Heart right ventricle (tissue), 16 donors: ENCODE results near the gene PSPN. TPM values are rescaled to one million over a fixed set of nuclear protein-coding genes. Genes with fewer than 3 reads are reported as not detected.
A peak's percentile ranks its signal among the peaks of the same experiment; 100 is the strongest.
"Not testable (repeated sequence)": the region's sequence is repeated elsewhere in the genome, so short reads cannot be mapped to it uniquely, and the experiment has no call there.

Experiments used
- ATAC-seq, 8 donors: fragments of 200-7000 bp; cut with Tn5 transposase; one replicate each; pipeline ENCODE4 v1.9.1; 2020; ENCODE audit warnings: mild to moderate bottlenecking in 8 of 8, moderate library complexity in 8 of 8, moderate number of reproducible peaks in 1 of 8
- DNase-seq, 2 donors: peaks; one replicate each; pipeline ENCODE4 v3.0.0-alpha.2; 2020
- H3K27ac ChIP-seq, 10 donors: fragments of 200-600 bp; sonication (generic) in 2 of 10; one replicate each; pipeline versions ENCODE4 v1.5.0 to v1.8.0; 2020 to 2022; ENCODE audit warnings: mild to moderate bottlenecking in 3 of 10
- H3K27me3 ChIP-seq, 7 donors: fragments of 200-600 bp; one replicate each; pipeline ENCODE4 v1.8.0; 2021 to 2022; ENCODE audit warnings: mild to moderate bottlenecking in 2 of 7
- H3K36me3 ChIP-seq, 9 donors: fragments of 200-600 bp; sonication (generic) in 1 of 9; one replicate each; pipeline versions ENCODE4 v1.5.0 to v1.8.0; 2020 to 2022; ENCODE audit warnings: mild to moderate bottlenecking in 2 of 9
- H3K4me1 ChIP-seq, 9 donors: fragments of 200-600 bp; sonication (generic) in 1 of 9; one replicate each; pipeline versions ENCODE4 v1.5.0 to v1.8.0; 2020 to 2022; ENCODE audit warnings: mild to moderate bottlenecking in 4 of 9
- H3K4me3 ChIP-seq, 10 donors: fragments of 200-600 bp; sonication (generic) in 2 of 10; one replicate each; pipeline versions ENCODE4 v1.5.0 to v1.8.0; 2020 to 2022; ENCODE audit warnings: mild to moderate bottlenecking in 7 of 10, moderate library complexity in 2 of 10
- H3K9me3 ChIP-seq, 11 donors: fragments of 200-600 bp in 10 of 11; sonication (generic) in 2 of 11; one replicate each; pipeline versions ENCODE4 v1.5.0 to v1.8.0; 2013 to 2022; ENCODE audit warnings: mild to moderate bottlenecking in 2 of 11, control low read depth in 1 of 11, moderate library complexity in 1 of 11
- CTCF ChIP-seq, 9 donors: fragments of 200-600 bp; sonication (generic) in 2 of 9; IDR thresholded peaks; one replicate each; pipeline versions ENCODE4 v1.5.0 to v1.8.0; 2021 to 2022; ENCODE audit warnings: antibody characterized with exemption in 9 of 9, mild to moderate bottlenecking in 5 of 9, moderate library complexity in 1 of 9
- WGBS, 2 donors: extraction: QIAGEN DNeasy Blood & Tissue Kit; methylation state at CpG; one replicate each; pipeline ENCODE4 v1.1.7; 2013; ENCODE audit warnings: inconsistent platforms in 1 of 2; 5-methylcytosine and 5-hydroxymethylcytosine counted together
- intact Hi-C, 10 donors: fragments of 100-400 bp; cut with DNase I; formaldehyde crosslinking; loops; one replicate each; pipeline versions ENCODE4 v1.11.1 to v1.14.2; 2022
- polyA plus RNA-seq, 2 donors: library from polyadenylated mRNA; stranded (reverse); fragments of 200-250 nt; gene quantifications; one replicate each; pipeline ENCODE4 v1.2.3, GENCODE V29; 2013
- total RNA-seq, 10 donors: library from RNA; stranded (reverse); fragmentation: NEBNext Ultra II Directional in 3 of 10; extraction: Animal tissue kit (Norgen Biotek cat#: 25700) in 3 of 10; gene quantifications; one replicate each; pipeline versions ENCODE4 v1.2.1 to v1.2.4, GENCODE V29; 2021 to 2023
- donor health status: Arrhythmogenic right ventricular cardiomyopathy.
- donor health status: ischemic (EF 13 %, LVEDD 7.1; RV severe dilation, severe dysfunction).
- donor health status: healthy with polysubstance abuse.
- donor health status: DM: no; HTN: yes; CAD: no.
- donor health status: DM: no; HTN: no; CAD: no.
- donor health status: ischemic (EF 25% LVEDD 6.9; RV normal size, moderate dysfunction).
- donor health status: ischemic (EF 25% LVEDD 5.7; RV mildly dilated, moderate dysfunction).
- donor health status: healthy.
- donor health status: DM: yes; HTN: yes; CAD: no.
- donor health status: Ischemic cardiomyopathy.
- donor health status: ischemic (EF 35%, LVEDD 5.7; RV mildly dilated, moderate dysfunction).
- donor health status: nonischemic (EF 11% LVEDD 7.7; RV severe dilation, severe dysfunction).
- donor health status: DM: yes; HTN: yes; CAD: no.
- donor health status: PGD.
- donor health status: ischemic (EF 29% LVEDD 5.4; RV normal size, mild dysfunction).
- donor health status: nonischemic (EF 23%, LVEDD 6.1; RV moderate dilation, normal function).

The PSPN gene
- total and polyA plus RNA-seq, 12 donors: 0.36 to 1.4 (median 0.70) TPM

GRCh38 chr19:6358003-6358402 is 17.7 kb downstream of the PSPN start:
- DNase-seq: no peak

GRCh38 chr19:6357174-6357573 is 18.6 kb downstream of the PSPN start:
- DNase-seq (no peak), ATAC-seq (no peak)
- Histone ChIP-seq H3K4me1 (peaks cover 0 to 3% (median under 1%) of the 10 kb centered on the region in 9 donors), H3K9me3 (peaks cover 0 to 4% (median 0%) of the 10 kb centered on the region in 11 donors), H3K36me3 (no peaks in the 10 kb centered on the region), H3K27ac (no peak overlapping the region), H3K4me3 (no peak overlapping the region), H3K27me3 (no peaks in the 10 kb centered on the region)
- WGBS, 2 donors: 76 to 77% methylated on average over 14 of the region's 14 CpGs
- intact Hi-C loops: no loop called here
- no peak for TF ChIP-seq CTCF (IDR thresholded peaks at IDR 0.05)

More at GRCh38 chr19:6358003-6358402, 17.7 kb downstream of the PSPN start:
- peaks cover 0 to 3% (median 0%) of the 10 kb centered on the region in 9 donors for H3K36me3 ChIP-seq
- WGBS, 2 donors: 49 to 59% methylated on average over 9 of the region's 9 CpGs
- no peaks in the 10 kb centered on the region for H3K27me3 ChIP-seq
- no peak for TF ChIP-seq CTCF (IDR thresholded peaks at IDR 0.05)
- intact Hi-C loops: no loop called here
- no peaks in the 10 kb centered on the region for H3K9me3 ChIP-seq
- H3K4me1 ChIP-seq: peaks cover 0 to 10% (median 8%) of the 10 kb centered on the region in 9 donors
- H3K4me3 ChIP-seq: no peak overlapping the region
- H3K27ac ChIP-seq: no peak overlapping the region
- ATAC-seq: no peak

GRCh38 chr19:6355321-6356040 is 20.3 kb downstream of the PSPN start:
- DNase-seq, ATAC-seq, H3K27me3 ChIP-seq, H3K27ac ChIP-seq, H3K4me3 ChIP-seq, H3K9me3 ChIP-seq, intact Hi-C loops, H3K36me3 ChIP-seq, H3K4me1 ChIP-seq: not testable (repeated sequence)
- WGBS, 2 donors: 92 to 97% methylated on average over 20 to 34 of the region's 46 CpGs

- no peaks in the 10 kb centered on the region for H3K36me3 ChIP-seq
- ATAC-seq: no peak
- intact Hi-C loops: no loop called here
- WGBS, 2 donors: 59 to 69% methylated on average over 4 of the region's 4 CpGs
- no peak overlapping the region for H3K27ac ChIP-seq
- H3K9me3 ChIP-seq: peaks cover 0 to 7% (median 0%) of the 10 kb centered on the region in 11 donors
- H3K4me1 ChIP-seq: no peaks in the 10 kb centered on the region
- peak in 8 of 9 donors; percentile 7 to 55 (median 44) for TF ChIP-seq CTCF (IDR thresholded peaks at IDR 0.05)
- no peak overlapping the region for H3K4me3 ChIP-seq
- no peaks in the 10 kb centered on the region for H3K27me3 ChIP-seq
- DNase-seq: no peak
These were observed 21.5 kb downstream of the PSPN start for GRCh38 chr19:6354098-6354674.
